NCI-H1694 treated with DMSO at 0.1 percent for 48 hours (cell line): ENCODE measurements around the gene AFF3.

Experiments
- DNase-seq: peaks from one replicate; lab custom pipeline; 2025; lab: John Stamatoyannopoulos, UW

AFF3 gene

DNA sequence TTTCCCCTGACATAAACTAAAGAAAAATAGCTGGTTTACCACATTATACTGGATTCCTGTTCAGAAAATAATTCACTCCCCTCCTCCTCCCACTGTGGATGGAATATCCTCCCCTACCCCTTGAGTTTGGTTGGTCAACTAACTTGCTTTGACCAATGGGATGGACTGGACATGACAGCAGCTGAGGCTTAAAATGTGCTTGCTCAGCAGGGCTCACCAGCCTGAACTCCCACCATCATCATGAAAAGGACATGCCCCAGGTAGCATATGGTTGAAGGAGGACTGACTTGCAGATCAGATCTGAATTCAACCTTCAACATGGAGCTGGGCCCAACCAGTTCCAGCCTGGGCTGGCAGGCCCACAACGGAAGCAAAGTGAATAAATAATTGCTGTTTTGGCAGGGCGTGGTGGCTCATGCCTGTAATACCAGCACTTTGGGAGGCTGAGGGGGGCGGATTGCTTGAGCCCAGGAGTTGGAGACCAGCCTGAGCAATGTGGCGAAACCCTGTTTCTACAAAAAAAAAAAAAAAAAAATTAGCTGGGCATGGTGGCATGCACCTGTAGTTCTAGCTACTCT is 284.4 kb downstream of the AFF3 start:
- no peak for DNase-seq

DNA sequence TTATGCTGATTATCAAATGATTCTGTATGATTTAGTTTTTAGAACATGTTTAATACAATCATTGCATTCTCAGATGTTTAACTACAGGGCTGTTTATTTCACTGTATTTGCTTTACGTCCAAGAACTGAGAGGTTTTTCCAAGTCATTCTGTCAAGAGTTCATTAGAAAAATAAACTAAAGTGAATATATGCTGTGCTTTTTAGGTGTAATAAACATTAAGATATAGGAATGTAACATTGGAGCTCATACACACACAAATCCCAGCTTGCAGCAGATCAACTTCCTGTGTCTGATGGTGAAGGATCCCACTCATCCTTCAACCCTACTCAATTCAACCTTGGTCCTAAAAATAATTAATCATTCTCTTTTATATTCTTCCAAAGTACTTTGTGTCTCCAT is 285.0 kb downstream of the AFF3 start:
- no peak for DNase-seq

DNA sequence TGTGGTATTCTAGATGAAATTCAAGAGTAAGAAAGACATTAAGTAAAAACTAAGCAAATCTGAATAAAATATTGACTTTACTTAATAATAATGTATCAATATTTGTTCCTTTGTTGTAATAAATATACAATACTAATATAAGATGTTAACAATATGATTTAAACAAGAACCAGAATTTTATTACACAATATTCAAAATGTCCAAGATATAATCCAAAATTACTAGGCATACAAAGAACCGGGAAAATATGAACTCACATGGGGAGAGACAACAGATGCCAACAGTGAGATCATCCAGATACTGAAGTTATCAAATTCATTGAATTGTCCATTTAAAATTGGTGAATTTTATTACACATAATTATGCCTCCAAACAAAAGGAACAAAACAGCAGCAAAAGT is 286.3 kb downstream of the AFF3 start:
- no peak for DNase-seq

DNA sequence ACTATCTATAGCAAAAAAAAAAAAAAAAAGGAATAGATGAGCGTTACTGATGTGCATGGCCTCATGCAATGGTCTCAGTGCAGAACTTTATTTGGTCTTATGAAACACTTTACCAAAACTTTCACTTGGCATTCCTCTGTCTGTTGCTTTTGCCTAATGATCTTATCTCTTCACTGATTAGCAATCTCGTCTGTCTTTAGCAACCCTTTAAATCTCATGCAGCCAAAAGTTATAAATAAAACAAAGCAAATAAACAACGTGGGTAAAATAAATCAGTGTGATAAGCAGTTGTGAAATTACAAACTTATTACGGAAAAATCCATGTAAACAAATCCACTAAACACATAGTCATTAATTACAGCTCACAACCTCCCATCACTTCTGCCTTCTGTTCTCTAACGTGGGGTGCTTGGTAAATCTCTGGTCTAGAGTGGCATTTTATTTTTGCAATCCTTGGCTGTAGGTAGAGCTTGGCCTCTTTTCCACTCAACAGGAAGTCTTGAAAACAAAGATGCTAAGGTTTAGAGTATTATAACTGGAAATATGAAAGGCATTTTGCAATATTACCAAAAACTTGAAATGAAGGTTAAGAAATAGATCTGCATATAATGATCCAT is 288.0 kb downstream of the AFF3 start:
- no peak for DNase-seq

DNA sequence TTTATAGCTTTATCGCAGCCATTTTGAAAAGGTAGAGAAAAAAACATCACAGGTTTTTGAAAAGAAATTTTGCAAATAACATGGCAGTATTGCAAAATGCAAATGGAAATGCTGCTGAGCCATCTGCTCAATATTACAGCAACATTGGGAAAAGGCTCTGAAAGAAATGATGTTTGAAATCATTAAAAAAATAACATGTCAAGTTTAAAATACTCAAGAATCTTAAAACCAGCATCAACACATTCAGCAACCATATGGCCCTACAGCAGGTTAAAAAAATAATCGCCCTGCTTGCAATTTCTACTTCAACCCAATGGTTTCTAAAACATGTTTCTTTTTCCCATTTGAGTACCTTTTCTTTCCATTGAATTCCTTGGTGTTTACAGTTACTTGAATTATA is 289.4 kb downstream of the AFF3 start:
- peak; percentile 21 for DNase-seq

DNA sequence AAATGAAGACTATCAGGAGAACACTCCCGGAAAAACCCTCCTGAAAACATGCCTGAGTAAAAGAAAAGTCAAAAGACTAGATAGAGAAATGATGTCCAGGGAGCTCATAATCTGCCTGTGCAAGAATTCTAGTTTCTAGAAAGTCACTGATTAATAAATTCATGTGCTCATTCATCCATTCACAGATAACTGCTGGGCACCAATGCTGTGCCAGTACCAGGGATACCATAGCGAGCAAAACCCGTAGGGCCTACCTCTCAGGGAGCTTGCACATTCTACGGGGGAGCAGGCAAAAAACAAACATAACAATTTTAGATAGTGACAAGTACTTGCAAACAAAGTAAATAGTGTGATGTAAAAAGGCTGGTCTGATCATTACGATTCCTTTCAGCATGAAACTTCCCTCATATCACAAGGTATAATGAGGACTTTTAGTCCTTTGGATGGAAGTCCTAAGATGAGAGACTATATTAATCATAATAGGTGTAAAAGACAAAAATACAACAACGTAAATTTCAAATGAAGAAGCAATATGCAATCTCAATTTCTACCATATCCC is 289.9 kb downstream of the AFF3 start:
- DNase-seq: no peak

DNA sequence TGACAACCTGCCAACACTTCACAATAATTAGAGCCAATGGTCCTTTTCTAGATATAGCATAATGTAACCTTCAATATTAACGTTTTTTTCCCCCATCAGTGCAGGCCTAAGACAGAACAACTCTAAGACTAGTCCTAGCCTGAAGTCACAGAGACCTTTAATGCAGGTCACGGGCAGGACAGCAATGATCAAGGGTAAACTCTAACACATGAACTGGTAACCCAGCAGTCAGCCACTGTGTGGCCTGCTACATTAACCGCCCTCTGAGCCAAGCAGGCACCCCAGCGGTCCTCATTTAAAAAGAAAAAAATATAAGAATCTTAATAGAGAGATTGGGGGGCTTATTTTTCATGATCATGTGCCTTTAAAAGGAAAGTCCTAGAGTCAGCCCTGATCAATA is 290.6 kb downstream of the AFF3 start:
- DNase-seq: no peak

DNA sequence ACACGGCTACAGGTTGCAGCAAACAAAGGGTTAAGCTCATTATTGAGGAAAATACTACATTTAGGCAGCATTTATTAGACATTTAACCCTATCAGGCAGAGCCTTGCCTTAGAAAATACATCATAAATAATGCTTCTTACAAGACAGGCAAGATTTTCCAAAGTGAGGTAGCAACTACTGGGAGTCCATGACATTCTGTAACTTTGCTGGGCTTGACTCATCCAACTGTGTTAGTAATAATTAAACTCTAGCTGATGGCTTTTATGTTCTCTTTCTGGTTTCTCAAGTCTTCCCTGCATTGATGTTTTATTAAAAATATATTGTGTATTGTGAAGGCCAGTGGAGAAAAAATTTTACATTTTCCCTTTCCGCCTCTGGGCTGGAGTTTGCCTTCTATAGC is 291.3 kb downstream of the AFF3 start:
- no peak for DNase-seq

DNA sequence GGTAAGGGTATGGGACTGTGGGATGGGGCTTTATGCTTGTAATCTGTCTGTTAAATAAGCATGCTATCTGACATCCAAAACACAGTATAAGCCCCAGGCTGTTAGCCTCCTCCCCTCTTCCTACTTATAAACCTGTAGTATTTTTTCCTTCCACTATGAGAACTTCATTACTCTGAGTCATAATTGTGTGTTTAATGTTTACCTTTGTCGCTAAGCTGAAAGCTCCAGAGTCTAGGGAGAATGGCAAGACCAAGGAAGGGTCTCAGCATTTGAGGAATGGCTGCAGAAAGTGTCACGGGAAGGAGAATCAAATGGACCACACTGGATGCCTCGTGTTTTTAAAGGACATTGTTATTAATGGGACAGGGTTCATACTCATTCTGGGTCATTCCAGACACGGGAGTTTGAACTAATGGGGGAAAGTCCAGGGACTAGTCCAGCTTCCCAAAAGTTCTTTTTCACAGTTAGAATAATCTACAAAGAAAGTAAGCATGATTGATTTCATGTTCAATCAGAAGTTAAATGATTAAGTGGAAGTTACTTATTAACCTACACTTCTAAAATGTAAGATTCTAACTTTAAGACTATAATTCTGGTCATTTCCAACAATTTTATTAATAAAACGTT is 292.2 kb downstream of the AFF3 start:
- DNase-seq: no peak

DNA sequence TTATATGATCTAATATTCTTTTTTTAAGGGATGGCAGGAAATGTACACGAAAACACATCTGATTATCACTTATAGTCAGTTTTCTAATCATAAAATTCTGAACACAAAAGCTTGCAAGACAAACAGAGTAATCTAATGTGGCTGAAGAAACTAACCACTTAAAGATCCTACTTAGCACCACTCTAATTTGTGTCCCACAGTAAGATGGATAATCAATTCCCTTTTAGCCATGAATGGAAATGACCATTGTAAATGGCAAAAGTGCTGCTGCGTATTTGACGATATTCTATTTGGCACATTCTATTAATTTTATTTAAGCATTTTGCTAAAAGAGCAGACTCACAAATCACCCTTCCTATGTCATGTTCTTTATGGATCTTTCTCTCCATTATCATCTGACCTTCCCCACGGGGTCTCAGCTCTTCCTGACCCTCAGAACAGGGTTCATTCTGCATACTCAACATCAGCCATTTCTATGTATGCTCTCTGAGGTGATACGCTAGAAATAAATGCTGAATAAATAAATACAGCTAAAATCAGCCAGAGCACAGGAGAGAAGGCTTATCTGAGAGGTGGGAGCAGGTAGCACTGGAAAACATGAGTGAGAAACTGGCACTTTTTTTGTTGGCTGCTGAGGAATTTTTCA is 295.8 kb downstream of the AFF3 start:
- DNase-seq: no peak

DNA sequence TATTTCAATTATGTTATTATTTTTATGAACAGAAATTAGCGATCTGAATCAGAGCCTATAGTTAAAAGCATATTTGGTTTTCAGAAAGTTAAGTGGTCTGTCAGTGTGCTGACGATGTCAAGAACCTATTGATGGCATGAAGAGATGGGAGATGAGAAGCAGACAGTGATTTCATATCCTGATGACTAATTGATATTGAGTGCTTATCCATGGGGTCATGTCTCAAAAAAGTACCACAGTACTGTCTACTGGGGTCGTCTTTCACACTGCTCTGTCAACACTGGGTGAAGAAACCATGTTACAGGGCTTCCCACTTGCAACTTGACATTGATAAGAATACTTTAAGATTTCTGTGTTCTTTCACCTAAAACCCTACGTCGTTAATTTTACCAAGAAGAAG is 297.1 kb downstream of the AFF3 start:
- DNase-seq: no peak

DNA sequence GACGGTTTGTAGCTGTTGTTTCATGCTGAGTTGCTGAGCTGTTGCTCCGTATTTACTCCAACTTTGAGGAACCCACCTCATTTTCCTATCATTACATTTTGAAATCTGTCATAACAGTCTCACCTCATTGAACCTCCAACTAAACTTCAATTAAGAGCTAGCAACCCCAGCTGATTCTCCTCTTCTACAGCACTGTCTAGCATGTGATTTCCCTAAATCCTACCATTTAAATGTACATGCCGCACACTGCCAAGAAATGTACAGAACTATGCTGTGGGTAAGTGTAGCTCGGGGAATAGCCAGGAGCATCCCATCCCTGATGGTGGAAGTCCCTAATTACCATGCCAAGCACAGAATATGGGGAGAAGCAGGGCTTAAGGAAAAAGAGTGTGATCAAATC is 299.9 kb downstream of the AFF3 start:
- no peak for DNase-seq

DNA sequence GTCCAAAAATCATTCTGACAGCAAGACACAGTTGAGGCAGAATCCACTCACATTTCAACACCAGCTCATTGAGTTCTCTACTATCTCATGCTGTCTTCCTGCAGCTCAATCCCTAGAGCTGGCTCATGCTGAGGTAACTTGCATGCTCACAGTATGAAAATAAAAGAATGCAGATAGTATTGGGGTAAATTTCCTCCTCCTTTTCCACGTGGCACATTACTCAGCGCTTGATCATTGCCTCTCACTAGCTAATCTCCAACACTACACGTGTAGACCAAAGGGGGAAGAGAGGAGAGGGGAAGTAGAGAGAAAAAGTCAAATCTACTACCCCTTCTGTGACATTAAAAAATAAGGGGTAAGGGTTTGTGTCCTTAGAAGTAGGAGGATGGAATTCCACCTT is 300.6 kb downstream of the AFF3 start:
- no peak for DNase-seq

DNA sequence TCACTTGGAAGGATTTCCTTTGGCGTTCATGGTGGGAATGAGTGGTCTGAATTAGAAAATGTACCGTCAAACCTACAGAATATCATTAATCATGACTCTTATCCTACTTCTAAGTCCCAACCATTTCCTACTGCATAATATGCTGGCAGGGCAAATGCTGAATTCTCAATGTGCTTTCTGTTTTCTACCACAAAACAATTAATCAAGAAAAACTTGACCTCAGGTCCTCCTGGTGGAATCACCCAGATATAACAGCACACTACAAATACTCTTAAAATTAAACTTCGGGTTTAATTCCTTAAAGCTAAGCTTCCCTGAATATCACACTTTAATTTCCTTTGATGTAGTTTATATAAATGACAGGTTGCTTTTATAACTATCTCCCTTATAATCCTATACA is 301.6 kb downstream of the AFF3 start:
- DNase-seq: no peak

DNA sequence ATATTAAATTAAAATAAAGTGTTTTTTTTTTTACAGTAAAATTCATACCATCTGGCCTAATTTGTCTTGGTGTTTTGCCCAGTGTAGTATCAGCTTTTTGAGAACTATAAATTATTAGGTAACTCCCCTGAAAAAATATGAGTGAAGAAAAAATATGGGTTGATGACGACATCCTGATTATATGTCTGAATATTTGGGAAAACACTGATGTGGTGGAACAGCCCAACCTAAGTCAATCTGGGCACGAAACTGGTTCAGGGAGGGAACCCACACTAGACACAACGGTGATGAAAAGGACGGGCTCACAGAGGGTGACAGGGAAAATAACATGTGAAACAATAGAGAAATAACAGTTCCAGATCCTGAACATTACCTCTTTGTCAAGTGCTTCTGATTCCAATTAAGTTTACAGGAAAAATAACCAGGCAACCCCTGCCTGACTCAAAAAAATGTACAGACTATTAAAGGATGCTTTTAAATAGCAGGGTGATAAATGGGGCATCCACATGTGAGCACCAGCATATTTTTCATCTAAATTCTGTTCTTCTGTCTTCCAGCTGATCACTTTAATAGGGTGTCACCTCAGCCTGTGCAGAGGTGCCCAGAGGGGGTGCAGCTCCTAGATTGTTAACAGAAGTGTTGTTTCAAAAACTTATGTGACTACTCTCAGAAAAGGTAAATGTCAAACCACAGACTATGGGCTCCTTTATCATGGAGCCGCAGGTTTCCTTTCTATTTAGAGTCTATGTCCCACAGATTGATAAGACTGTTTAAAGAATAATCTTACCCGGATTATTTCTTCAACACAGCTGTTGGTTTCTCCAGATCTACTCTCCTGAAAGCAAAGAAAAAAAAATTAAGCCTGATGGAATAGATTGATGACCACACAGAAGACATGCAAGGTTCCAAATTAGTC is 305.4 kb downstream of the AFF3 start:
- peak; percentile 92 for DNase-seq

DNA sequence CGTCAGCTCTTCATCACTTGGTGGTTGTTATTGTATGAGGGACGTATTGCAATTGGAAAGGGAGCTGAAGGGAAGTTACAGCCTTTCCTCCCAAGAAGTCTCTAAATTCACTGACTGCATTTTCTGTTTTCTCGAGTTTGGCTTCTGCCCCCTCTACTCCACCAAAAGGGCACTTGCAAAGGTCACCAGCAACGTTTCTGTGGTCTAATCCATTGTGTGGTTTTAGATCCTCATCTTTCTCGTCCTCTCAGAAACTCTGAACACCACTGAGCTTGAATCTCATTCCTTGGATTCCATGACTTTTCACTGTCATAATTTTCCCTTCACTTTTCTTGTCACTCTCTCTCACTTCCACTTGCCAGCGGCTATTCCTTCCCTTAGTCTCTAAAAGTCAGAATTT is 308.0 kb downstream of the AFF3 start:
- no peak for DNase-seq

DNA sequence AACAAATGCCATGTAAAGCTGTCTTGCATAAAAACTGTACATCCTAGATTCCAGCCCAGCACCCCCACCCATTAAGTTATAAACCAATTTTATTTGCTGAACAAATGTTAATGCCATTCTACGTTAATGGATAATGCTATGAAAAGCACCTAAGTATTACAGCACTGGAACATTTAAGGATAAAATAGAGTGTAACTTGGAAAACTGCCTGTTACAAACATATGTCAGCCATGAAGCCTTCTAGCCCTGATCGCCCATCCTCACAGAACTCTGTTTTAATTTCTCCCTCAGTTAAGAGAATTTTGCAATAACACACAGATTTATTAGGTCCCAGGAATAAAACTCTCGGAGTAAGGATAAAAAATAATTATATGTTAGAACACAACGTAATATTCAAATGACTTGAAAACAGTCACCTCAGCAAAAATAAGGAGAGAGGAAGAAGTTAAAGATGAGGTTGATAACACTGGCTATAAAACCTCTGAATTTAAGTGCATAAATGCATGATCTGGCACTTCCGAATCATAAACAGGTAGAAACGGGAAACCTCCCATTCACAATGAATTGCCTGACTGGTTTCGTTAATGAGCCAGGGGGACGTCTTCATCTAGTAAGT is 308.7 kb downstream of the AFF3 start:
- peak; percentile 35 for DNase-seq

DNA sequence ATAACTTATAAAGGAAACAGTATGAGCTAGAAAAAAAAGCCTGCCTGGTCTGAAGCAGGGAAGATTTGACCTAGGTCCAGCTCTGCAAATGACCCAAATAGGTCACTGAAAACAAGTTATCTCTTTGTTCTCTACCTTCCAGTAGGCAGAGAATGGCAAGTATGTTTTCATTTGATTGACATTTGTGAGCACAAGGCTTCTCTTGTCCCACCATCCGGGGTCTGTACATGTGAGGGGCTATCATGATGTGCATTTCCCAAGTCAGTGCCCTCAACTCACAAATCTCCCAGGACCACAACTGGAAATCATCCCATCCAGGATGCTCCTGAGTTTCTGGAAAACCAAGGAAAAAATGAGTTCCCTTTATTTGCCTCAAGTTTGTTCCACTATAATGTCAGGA is 309.5 kb downstream of the AFF3 start:
- no peak for DNase-seq

DNA sequence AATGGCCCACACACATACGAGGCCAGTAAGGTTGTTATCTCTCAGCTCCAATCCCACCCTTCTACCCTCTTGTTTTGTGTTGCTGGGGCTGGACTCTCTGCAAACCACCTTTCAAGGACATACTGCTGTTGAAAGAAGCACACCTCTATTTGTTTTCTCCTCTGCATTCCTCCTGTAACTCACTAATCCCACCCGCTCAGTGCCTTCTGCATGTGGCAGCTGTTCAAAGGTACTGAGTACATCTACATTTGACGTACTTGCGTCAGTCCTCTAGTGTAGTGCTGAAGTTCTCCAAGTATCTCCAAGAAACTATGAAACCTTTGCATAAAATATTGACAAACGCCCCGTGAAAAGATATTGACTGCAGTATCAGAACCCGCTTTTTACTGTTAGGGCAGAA is 310.6 kb downstream of the AFF3 start:
- no peak for DNase-seq

DNA sequence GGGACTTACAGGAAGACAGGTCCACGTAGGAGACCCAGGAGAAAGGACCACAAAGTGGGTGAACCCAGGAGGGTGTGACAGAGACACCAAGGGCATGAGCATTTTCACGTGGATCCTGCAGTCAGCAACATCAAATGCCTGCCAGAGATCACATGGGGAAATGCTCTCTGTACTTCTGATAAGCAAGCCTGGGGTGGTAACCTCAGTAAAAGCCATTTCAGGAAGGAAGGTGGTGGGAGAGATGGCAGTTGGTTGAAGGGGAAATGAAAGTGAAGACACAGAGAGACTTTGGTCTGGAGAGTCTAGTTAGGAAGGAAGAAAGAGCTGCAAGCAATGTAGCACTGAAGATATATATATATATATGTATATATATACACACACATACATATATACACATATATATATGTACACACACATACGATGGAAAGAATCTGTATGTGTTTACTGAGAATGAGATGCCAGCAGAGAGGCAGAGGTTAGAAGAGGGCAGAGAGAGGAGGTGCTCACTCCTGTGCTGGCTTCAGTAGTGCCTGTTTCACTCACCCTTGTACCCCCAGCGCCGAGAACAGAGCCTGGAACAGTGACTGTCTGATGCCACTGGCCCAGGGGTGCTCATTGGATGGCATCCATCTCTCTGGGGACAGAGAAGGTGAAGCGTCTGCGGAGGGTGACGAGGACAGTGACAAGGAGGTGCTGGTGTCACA is 314.9 kb downstream of the AFF3 start:
- DNase-seq: no peak

DNA sequence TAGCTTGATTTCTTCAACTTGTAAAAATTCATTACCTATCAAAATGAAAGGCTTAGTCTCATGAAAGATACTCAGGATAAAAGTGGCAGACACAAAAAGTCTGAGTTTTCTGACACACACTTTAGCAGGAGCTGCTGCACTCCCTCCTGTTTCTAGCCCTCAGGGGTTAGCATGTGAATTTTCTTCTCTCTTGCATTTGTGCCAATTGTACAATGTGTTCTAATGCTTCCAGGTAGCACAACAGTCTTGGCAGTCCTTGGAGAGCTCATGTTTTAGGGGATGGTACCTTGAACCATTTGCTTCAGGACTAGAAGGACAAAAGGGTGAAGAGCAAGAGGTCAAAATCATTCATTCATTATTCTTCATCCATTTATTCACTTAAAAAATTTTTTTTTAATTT is 316.8 kb downstream of the AFF3 start:
- no peak for DNase-seq
